Coronary artery (tissue), 2 donors: Measurements from ENCODE around the gene HIVEP2.
A peak's percentile ranks its signal among the peaks of the same experiment; 100 is the strongest.

Source experiments
- DNase-seq: peaks from one replicate; pipeline ENCODE4 v3.0.0-alpha.2; 2017; ENCODE audit warnings: low spot score
- H3K27ac ChIP-seq, 2 donors: fragments of 200-600 bp; sonication (generic); one replicate each; pipeline ENCODE4 v1.5.1; 2016 to 2019
- H3K4me3 ChIP-seq: fragments of 200-600 bp; sonication (generic); 2 replicates; pipeline ENCODE4 v1.5.1; 2016; ENCODE audit warnings: mild to moderate bottlenecking, moderate library complexity
- CTCF ChIP-seq: fragments of 200-600 bp; sonication (generic); IDR thresholded peaks from one replicate; pipeline ENCODE4 v1.5.1; 2019; ENCODE audit warnings: antibody characterized with exemption

HIVEP2 gene

GRCh38 chr6:142708651-142709050 lies 236.3 kb downstream of the HIVEP2 start:
- no peak for TF ChIP-seq CTCF
- Histone ChIP-seq H3K27ac (no peak overlapping the region), H3K4me3 (no peak overlapping the region)
- no peak for DNase-seq

GRCh38 chr6:142707255-142707654 lies 237.7 kb downstream of the HIVEP2 start:
- Histone ChIP-seq H3K27ac (no peak overlapping the region), H3K4me3 (no peak overlapping the region)
- DNase-seq = no peak
- TF ChIP-seq CTCF = no peak

- H3K27ac ChIP-seq = no peak overlapping the region
- no peak overlapping the region for H3K4me3 ChIP-seq
- DNase-seq = no peak
- TF ChIP-seq CTCF = no peak
These were observed 238.8 kb downstream of the HIVEP2 start for GRCh38 chr6:142706210-142706609.

- no peak for DNase-seq
- no peak for TF ChIP-seq CTCF
- Histone ChIP-seq H3K27ac (no peak overlapping the region), H3K4me3 (no peak overlapping the region)
These were observed 239.9 kb downstream of the HIVEP2 start for GRCh38 chr6:142705054-142705453.

- DNase-seq = no peak
- Histone ChIP-seq H3K4me3 (no peak overlapping the region), H3K27ac (peak overlapping the region in 1 of 2 donors; percentile 35)
- no peak for TF ChIP-seq CTCF
These were observed 242.2 kb downstream of the HIVEP2 start for GRCh38 chr6:142702501-142703460.
